ENCODE data around the gene FAM184A.

Gene FAM184A

DNA sequence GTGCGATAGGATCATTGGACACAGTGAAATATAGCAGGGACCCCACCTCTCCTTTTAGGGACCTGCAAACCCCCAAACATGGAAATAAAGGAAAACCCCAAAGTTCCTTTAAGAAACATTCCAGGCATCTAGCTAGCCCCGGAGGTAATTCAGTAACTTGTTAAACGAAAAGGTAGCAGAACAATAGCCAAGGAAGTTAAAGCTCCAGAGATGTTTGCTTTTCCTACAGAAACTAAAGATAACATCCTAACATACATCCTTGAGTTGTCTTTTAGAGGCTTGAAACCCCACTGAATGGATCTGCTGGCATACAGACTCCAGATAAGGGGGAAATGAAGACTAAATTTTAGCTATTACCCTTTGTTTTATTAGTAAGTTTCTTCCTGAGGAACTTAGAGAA, 51.0 kb downstream of the FAM184A start:
- DNase-seq: no peak
- in situ Hi-C loops (cut with HindIII; ENCODE audit: low pct_ligation_motif_present, low sequenced_read_pairs): no loop called here
- H3K27me3 ChIP-seq (replicated peaks): no peaks in the 10 kb centered on the region
- no peak overlapping the region for H3K4me3 ChIP-seq (ENCODE audit: low read depth, low read length)
- TF ChIP-seq, protein P1, sequence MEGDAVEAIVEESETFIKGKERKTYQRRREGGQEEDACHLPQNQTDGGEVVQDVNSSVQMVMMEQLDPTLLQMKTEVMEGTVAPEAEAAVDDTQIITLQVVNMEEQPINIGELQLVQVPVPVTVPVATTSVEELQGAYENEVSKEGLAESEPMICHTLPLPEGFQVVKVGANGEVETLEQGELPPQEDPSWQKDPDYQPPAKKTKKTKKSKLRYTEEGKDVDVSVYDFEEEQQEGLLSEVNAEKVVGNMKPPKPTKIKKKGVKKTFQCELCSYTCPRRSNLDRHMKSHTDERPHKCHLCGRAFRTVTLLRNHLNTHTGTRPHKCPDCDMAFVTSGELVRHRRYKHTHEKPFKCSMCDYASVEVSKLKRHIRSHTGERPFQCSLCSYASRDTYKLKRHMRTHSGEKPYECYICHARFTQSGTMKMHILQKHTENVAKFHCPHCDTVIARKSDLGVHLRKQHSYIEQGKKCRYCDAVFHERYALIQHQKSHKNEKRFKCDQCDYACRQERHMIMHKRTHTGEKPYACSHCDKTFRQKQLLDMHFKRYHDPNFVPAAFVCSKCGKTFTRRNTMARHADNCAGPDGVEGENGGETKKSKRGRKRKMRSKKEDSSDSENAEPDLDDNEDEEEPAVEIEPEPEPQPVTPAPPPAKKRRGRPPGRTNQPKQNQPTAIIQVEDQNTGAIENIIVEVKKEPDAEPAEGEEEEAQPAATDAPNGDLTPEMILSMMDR (IDR thresholded peaks at IDR 0.05; ENCODE audit: low read depth, low read length, missing control alignments): no peak
- H3K27ac ChIP-seq: no peak overlapping the region
- H3K36me3 ChIP-seq (replicated peaks): no peaks in the 10 kb centered on the region

DNA sequence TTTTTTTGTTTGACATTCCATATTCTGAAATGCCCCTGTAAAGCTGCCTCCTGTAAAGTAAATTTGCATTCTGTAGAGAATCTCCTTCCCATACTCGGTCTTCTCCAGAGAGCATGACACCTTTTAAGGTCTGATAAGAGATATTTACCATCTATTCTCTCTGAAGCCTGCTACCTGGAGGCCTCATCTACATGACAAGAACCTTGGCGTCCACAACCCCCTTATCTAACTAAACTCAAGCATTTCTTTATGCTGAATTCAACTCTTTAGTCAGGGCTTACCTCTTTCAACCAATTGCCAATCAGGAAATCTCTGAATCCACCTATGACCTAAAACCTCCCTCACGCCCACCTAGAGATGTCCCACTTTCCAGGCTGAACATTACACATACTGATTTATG, 51.6 kb downstream of the FAM184A start:
- in situ Hi-C loops (cut with HindIII; ENCODE audit: low pct_ligation_motif_present, low sequenced_read_pairs): no loop called here

DNA sequence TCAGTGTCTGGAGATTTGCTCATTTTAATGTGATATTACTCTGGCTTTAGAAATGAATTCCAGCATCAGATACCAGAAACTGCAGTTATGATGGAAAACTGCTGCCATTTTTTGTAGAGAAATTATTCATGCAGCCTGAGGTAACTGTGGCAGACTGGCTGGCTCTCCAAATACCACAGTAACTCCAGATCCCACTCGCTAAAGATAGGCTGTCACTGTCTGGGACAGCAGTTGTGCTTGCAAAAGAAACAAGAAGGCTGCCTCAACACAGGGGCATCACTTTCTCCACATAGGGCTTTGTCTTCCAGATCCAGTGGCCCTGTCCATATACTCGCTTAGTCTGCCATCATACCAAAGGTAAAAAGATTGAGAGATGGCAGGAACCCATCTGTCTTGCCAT, 52.7 kb downstream of the FAM184A start:
- Histone ChIP-seq H3K27ac (no peak overlapping the region), H3K4me3 (ENCODE audit: low read depth, low read length) (no peak overlapping the region), H3K27me3 (replicated peaks) (no peaks in the 10 kb centered on the region), H3K36me3 (replicated peaks) (no peaks in the 10 kb centered on the region)
- in situ Hi-C loops (cut with HindIII; ENCODE audit: low pct_ligation_motif_present, low sequenced_read_pairs): no loop called here
- DNase-seq: no peak
- TF ChIP-seq, protein P1 (IDR thresholded peaks at IDR 0.05; ENCODE audit: low read depth, low read length, missing control alignments): no peak

More for the DNA sequence above, 51.6 kb downstream of the FAM184A start:
- DNase-seq: no peak
- TF ChIP-seq, protein P1 (IDR thresholded peaks at IDR 0.05; ENCODE audit: low read depth, low read length, missing control alignments): no peak
- no peaks in the 10 kb centered on the region for H3K27me3 ChIP-seq (replicated peaks)
- H3K4me3 ChIP-seq (ENCODE audit: low read depth, low read length): no peak overlapping the region
- H3K36me3 ChIP-seq (replicated peaks): no peaks in the 10 kb centered on the region
- H3K27ac ChIP-seq: no peak overlapping the region

DNA sequence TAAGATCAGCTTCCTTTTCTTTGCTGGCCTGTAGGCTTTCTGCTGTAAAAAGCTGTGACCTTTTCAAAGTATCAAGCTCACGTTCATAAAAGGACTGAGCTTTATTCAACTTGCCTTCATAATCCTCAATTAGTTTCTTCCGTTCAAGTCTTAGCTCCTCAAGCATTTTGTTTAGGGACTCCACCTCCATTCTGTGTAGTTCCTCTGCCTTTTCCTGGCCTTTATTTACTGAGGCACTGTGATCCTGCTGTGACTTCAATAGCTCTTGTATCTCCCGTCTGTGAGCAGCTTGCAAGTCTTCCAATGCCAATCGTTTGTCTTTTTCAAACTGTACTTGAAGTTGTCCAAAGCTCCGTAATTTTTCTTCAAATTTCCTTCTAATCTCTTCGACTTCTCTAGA, 54.4 kb downstream of the FAM184A start:
- DNase-seq: no peak
- in situ Hi-C loops (cut with HindIII; ENCODE audit: low pct_ligation_motif_present, low sequenced_read_pairs): no loop called here

DNA sequence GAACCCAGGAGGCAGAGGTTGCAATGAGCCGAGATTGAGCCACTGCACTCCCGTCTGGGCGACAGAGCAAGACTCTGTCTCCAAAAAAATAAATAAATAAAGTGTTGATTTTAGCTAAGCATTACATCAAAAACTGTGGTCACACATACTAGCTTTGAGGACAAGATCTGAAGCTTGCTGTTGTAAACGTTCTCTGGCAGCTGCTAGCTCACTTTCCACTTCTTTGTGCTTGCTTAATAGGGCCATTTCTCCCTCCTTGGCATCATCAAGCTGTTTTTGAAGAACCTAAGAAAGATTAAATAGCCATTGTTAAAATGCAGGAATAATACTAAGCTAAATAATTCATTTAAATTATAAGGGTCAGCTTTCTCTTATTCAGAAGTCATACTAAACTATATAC, 55.7 kb downstream of the FAM184A start:
- in situ Hi-C loops (cut with HindIII; ENCODE audit: low pct_ligation_motif_present, low sequenced_read_pairs): no loop called here
- DNase-seq: no peak
- Histone ChIP-seq H3K4me3 (ENCODE audit: low read depth, low read length) (no peak overlapping the region), H3K36me3 (replicated peaks) (no peaks in the 10 kb centered on the region), H3K27me3 (replicated peaks) (no peaks in the 10 kb centered on the region), H3K27ac (no peak overlapping the region)
- TF ChIP-seq, protein P1 (IDR thresholded peaks at IDR 0.05; ENCODE audit: low read depth, low read length, missing control alignments): no peak

More for the DNA sequence above, 54.4 kb downstream of the FAM184A start:
- Histone ChIP-seq H3K27me3 (replicated peaks) (no peaks in the 10 kb centered on the region), H3K27ac (no peak overlapping the region), H3K4me3 (ENCODE audit: low read depth, low read length) (no peak overlapping the region), H3K36me3 (replicated peaks) (no peaks in the 10 kb centered on the region)
- TF ChIP-seq, protein P1 (IDR thresholded peaks at IDR 0.05; ENCODE audit: low read depth, low read length, missing control alignments): no peak
